Activated T-helper 2 cell treated with anti-CD3 and anti-CD28 coated beads, Interferon-gamma antibody, Interleukin-2, Interleukin-4, amounts not matched to agents 10 μg/mL and 5 μg/mL and 100 μg/mL, durations not matched to agents 14 hours and 24 hours and 36 hours (primary cell): ENCODE data around the gene SMYD1. TPM values are rescaled to one million over a fixed set of nuclear protein-coding genes. Genes with fewer than 3 reads are reported as not detected.
A peak's percentile ranks its signal among the peaks of the same experiment; 100 is the strongest.

Experiments used
- DNase-seq: peaks from one replicate; pipeline ENCODE4 v3.0.0; 2021; ENCODE audit warnings: low spot score
- H3K27ac Mint-ChIP-seq: one replicate; pipeline ENCODE4 v1.8.0; 2021; ENCODE audit warnings: mixed read lengths
- H3K27me3 Mint-ChIP-seq: one replicate; pipeline ENCODE4 v1.8.0; 2021; ENCODE audit warnings: low read depth, mixed read lengths
- H3K36me3 Mint-ChIP-seq: one replicate; pipeline ENCODE4 v1.8.0; 2021; ENCODE audit warnings: low read depth, mixed read lengths
- H3K4me1 Mint-ChIP-seq: one replicate; pipeline ENCODE4 v1.8.0; 2021; ENCODE audit warnings: low read depth, mixed read lengths
- H3K4me3 Mint-ChIP-seq: one replicate; pipeline ENCODE4 v1.8.0; 2021; ENCODE audit warnings: low read depth, mild to moderate bottlenecking, moderate library complexity, mixed read lengths
- H3K9me3 Mint-ChIP-seq: one replicate; pipeline ENCODE4 v1.8.0; 2021; ENCODE audit warnings: mixed read lengths
- intact Hi-C: fragments of 100-400 bp; cut with micrococcal nuclease; formaldehyde crosslinking; loops from one replicate; pipeline ENCODE4 v1.15.1; 2023
- total RNA-seq: library from RNA; stranded (reverse); gene quantifications from 2 replicates; pipeline ENCODE4 v1.2.3, GENCODE V29; 2022

SMYD1 gene
- total RNA-seq, 1 donor from 2014 or later, result not detected

- no peaks in the 10 kb centered on the region for H3K9me3 Mint-ChIP-seq
- DNase-seq, result no peak
- intact Hi-C loops, result no loop called here
These were observed 14.4 kb downstream of the SMYD1 start for GRCh38 chr2:88081924-88082608.

DNA sequence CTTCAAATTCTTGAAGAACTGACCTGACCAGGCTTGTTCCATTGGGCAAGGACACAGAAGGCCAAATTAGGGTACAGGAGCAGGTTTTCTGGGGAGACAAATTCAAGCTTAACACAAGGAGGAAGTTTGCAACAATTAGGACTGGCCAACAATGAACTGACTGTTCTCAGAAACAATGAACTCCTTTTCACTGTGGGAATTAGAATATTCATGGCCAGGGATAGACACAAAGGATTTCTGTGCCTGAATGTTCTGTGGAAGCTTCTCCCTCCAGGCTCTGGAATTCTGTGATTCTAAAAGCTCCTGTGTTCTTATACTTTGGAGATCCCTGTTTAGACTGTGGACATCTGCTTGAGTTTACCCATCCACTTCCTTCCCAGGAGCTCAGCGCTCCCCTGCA is 15.2 kb downstream of the SMYD1 start:
- DNase-seq, result no peak
- H3K9me3 Mint-ChIP-seq, result no peaks in the 10 kb centered on the region
- H3K4me3 Mint-ChIP-seq, result no peak overlapping the region
- no peak overlapping the region for H3K27ac Mint-ChIP-seq
- no peaks in the 10 kb centered on the region for H3K36me3 Mint-ChIP-seq
- no peaks in the 10 kb centered on the region for H3K27me3 Mint-ChIP-seq
- H3K4me1 Mint-ChIP-seq, result no peaks in the 10 kb centered on the region
- intact Hi-C loops, result no loop called here

More at GRCh38 chr2:88081924-88082608, 14.4 kb downstream of the SMYD1 start:
- H3K4me1 Mint-ChIP-seq, result no peaks in the 10 kb centered on the region
- H3K27me3 Mint-ChIP-seq, result no peaks in the 10 kb centered on the region
- no peak overlapping the region for H3K4me3 Mint-ChIP-seq
- no peak overlapping the region for H3K27ac Mint-ChIP-seq
- H3K36me3 Mint-ChIP-seq, result no peaks in the 10 kb centered on the region

DNA sequence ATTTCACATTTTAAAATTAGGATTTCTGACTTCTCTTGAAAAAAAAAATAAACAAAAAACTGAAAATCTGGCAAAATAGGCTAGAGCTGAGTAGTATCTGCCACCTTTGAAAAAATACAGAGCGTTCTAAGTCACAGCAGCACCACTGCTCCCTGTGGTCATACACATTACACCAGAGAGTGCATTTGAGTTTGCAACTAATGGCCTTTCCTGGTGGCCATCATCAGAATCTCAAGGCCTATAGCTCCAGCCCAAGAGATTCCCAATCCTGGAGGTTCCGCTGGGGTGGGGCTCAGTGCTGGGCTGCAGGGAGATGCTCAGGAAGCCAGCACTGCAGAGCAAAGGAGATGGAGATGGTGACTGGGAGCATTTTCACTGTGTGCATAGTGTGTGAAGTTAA is 17.5 kb downstream of the SMYD1 start:
- Mint-ChIP-seq H3K9me3 (no peaks in the 10 kb centered on the region), H3K4me1 (peaks cover 5% of the 10 kb centered on the region), H3K36me3 (no peaks in the 10 kb centered on the region), H3K4me3 (no peak overlapping the region), H3K27ac (no peak overlapping the region), H3K27me3 (no peaks in the 10 kb centered on the region)
- intact Hi-C loops, result no loop called here
- DNase-seq, result no peak

GRCh38 chr2:88085602-88086001 is 18.0 kb downstream of the SMYD1 start:
- Mint-ChIP-seq H3K27ac (no peak overlapping the region), H3K4me1 (peaks cover 10% of the 10 kb centered on the region), H3K36me3 (no peaks in the 10 kb centered on the region), H3K9me3 (no peaks in the 10 kb centered on the region), H3K4me3 (no peak overlapping the region), H3K27me3 (no peaks in the 10 kb centered on the region)
- no peak for DNase-seq
- intact Hi-C loops, result no loop called here

DNA sequence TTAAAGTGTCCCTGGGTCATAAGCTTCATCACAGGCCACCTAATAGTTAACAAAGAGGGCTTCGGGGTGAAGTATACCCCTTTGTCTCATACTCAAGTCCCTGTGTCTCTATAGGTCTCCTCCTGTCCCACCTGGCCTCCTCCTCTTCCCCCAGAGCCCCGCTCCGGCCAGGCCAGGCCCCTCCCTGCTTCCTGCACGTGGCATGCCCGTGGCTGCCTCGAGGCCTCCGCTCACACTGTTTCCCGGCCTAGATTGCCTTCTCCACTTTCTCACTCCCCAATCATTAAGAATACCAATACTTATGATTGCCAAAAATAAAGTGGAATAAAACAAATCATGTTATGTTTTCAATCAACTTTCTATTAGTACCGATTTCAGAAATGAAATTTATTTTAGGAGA is 18.8 kb downstream of the SMYD1 start:
- H3K36me3 Mint-ChIP-seq, result no peaks in the 10 kb centered on the region
- DNase-seq, result no peak
- no peak overlapping the region for H3K27ac Mint-ChIP-seq
- intact Hi-C loops, result no loop called here
- H3K4me3 Mint-ChIP-seq, result no peak overlapping the region
- H3K27me3 Mint-ChIP-seq, result no peaks in the 10 kb centered on the region
- no peaks in the 10 kb centered on the region for H3K9me3 Mint-ChIP-seq
- peaks cover 18% of the 10 kb centered on the region for H3K4me1 Mint-ChIP-seq

GRCh38 chr2:88087073-88087472 is 19.4 kb downstream of the SMYD1 start:
- DNase-seq, result no peak
- no peaks in the 10 kb centered on the region for H3K9me3 Mint-ChIP-seq
- intact Hi-C loops, result no loop called here
- no peak overlapping the region for H3K27ac Mint-ChIP-seq
- H3K36me3 Mint-ChIP-seq, result no peaks in the 10 kb centered on the region
- H3K4me1 Mint-ChIP-seq, result peaks cover 18% of the 10 kb centered on the region
- no peak overlapping the region for H3K4me3 Mint-ChIP-seq
- H3K27me3 Mint-ChIP-seq, result no peaks in the 10 kb centered on the region

DNA sequence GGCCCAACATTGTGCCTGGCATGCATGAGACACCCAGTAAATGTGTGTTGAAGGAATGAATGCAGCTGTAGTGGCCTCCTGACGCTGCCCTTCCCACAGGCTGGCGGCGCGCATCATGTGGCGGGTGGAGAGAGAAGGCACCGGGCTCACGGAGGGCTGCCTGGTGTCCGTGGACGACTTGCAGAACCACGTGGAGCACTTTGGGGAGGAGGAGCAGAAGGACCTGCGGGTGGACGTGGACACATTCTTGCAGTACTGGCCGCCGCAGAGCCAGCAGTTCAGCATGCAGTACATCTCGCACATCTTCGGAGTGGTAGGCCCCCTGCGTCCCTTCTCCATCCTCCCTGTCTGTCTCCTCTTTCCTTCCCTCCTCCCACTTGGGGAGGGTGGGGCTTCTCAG is 20.1 kb downstream of the SMYD1 start:
- Mint-ChIP-seq H3K36me3 (no peaks in the 10 kb centered on the region), H3K4me1 (peaks cover 18% of the 10 kb centered on the region), H3K4me3 (no peak overlapping the region), H3K9me3 (no peaks in the 10 kb centered on the region), H3K27me3 (no peaks in the 10 kb centered on the region), H3K27ac (no peak overlapping the region)
- no peak for DNase-seq
- intact Hi-C loops, result no loop called here

GRCh38 chr2:88088999-88089398 is 21.4 kb downstream of the SMYD1 start:
- intact Hi-C loops, result no loop called here
- H3K4me1 Mint-ChIP-seq, result peaks cover 18% of the 10 kb centered on the region
- no peaks in the 10 kb centered on the region for H3K9me3 Mint-ChIP-seq
- no peaks in the 10 kb centered on the region for H3K36me3 Mint-ChIP-seq
- H3K27me3 Mint-ChIP-seq, result no peaks in the 10 kb centered on the region
- H3K27ac Mint-ChIP-seq, result no peak overlapping the region
- no peak overlapping the region for H3K4me3 Mint-ChIP-seq
- no peak for DNase-seq

DNA sequence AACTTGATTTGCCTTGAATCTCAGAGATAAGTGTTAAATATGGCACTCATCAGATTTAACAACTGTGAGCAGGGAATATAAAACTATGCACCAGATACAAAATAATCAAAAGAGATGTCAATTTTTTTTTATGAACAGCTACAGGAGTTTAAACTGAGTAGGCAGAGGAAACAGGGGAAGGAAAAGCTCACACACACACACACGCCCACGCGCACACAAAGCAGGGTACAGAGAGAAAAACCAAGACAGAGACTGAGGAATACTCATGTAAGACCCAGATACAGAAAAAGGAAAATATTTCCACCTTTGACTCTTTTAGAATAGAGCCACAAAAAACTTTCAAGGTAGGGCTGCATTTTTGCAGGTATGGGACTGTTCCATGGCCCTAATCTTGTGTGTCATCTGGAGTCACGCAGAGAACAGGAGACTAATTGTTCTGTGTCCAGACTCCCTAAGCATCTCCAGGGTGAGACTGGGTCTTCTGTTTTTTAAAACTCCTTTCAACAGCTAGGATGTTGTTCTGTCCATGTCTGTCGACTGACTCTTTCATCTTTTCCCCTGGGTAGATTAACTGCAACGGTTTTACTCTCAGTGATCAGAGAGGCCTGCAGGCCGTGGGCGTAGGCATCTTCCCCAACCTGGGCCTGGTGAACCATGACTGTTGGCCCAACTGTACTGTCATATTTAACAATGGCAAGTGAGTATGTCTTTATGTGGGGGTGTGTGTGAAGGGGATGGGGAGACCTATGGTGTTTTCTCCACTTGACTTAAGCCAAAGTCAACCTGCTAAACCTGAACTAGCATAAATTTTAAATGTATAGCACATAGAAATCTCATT is 23.0 kb downstream of the SMYD1 start:
- H3K9me3 Mint-ChIP-seq, result no peaks in the 10 kb centered on the region
- H3K27ac Mint-ChIP-seq, result peak overlapping the region; percentile 58
- H3K27me3 Mint-ChIP-seq, result no peaks in the 10 kb centered on the region
- H3K36me3 Mint-ChIP-seq, result no peaks in the 10 kb centered on the region
- DNase-seq, result no peak
- H3K4me3 Mint-ChIP-seq, result no peak overlapping the region
- intact Hi-C loops, result no loop called here
- peaks cover 18% of the 10 kb centered on the region for H3K4me1 Mint-ChIP-seq

DNA sequence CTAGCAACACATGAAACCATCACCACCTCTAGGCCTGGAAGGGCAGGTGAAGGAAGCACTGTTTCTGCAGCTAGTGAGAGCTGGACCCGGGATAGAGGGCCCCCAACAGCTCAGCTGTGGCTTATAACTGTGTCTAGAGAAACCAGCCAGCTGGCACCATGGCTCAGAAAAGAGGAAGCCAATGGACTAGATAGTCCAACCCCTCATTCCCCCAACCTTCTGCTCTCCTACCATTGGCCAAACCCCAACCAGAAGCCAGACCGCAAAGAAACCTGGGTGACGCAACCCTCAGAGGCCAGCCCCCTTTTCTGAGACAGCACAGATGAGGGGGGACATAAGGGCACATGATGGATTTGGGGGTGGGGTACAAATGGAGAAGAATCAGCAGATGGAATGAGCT is 24.3 kb downstream of the SMYD1 start:
- no peak overlapping the region for H3K27ac Mint-ChIP-seq
- peaks cover 18% of the 10 kb centered on the region for H3K4me1 Mint-ChIP-seq
- no peaks in the 10 kb centered on the region for H3K36me3 Mint-ChIP-seq
- intact Hi-C loops, result no loop called here
- DNase-seq, result no peak
- no peaks in the 10 kb centered on the region for H3K27me3 Mint-ChIP-seq
- H3K4me3 Mint-ChIP-seq, result no peak overlapping the region
- no peaks in the 10 kb centered on the region for H3K9me3 Mint-ChIP-seq

DNA sequence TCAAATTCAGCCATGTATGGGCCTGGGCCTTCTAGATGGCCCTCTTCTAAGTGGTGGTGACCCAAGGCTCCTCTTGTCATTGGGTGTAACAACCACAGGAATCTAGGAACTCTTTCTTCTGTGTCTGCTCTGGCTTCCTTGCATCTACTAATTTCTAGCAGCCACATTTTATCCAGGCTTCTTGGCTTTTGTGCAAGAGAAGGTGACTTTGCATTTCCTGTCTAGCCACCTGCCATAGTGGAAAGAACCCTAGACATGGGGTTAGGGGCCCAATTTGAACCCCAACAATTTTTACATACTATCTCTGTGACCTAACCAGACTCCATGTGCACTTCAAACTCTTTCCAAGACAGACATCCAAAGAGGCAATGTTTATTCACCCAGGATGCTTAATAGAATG is 25.1 kb downstream of the SMYD1 start:
- Mint-ChIP-seq H3K36me3 (no peaks in the 10 kb centered on the region), H3K9me3 (no peaks in the 10 kb centered on the region), H3K27ac (no peak overlapping the region), H3K4me1 (peaks cover 18% of the 10 kb centered on the region), H3K27me3 (no peaks in the 10 kb centered on the region), H3K4me3 (no peak overlapping the region)
- DNase-seq, result no peak
- intact Hi-C loops, result no loop called here

DNA sequence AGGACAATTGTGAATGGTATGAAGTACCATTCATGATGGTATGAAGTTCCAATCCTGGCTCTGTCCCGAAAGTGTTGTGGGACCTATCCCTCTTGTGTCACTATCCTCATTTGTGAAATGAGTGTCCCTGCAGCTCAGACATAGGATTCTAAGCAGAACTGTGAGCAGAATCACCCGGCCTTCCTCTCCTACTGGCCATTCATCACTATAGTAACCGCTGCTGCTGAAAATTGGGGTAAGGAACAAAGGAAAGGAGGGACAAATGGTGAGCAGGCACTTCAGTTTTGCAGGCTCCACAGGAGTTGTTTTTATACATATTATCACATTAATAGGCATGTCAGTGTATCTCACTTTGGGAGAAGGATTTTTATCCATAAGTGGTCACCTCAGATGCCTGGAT is 27.4 kb downstream of the SMYD1 start:
- H3K27me3 Mint-ChIP-seq, result no peaks in the 10 kb centered on the region
- intact Hi-C loops, result no loop called here

GRCh38 chr2:88096708-88097107 is 29.1 kb downstream of the SMYD1 start:
- no peak for DNase-seq
- Mint-ChIP-seq H3K4me3 (no peak overlapping the region), H3K27ac (no peak overlapping the region), H3K9me3 (no peaks in the 10 kb centered on the region), H3K27me3 (no peaks in the 10 kb centered on the region), H3K4me1 (no peaks in the 10 kb centered on the region), H3K36me3 (no peaks in the 10 kb centered on the region)
- intact Hi-C loops, result no loop called here

More for the DNA sequence above, 27.4 kb downstream of the SMYD1 start:
- H3K4me1 Mint-ChIP-seq, result peaks cover 14% of the 10 kb centered on the region
- H3K36me3 Mint-ChIP-seq, result no peaks in the 10 kb centered on the region
- DNase-seq, result no peak
- H3K9me3 Mint-ChIP-seq, result no peaks in the 10 kb centered on the region
- H3K4me3 Mint-ChIP-seq, result no peak overlapping the region
- no peak overlapping the region for H3K27ac Mint-ChIP-seq
